Hepatocyte (in vitro differentiated cells): ENCODE measurements around the gene SOBP.

ENCODE experiments used
- CTCF ChIP-seq: fragments of 200-600 bp; sonication (generic); IDR thresholded peaks from 2 replicates; pipeline ENCODE4 v1.5.1; 2016; ENCODE audit warnings: antibody characterized with exemption, mild to moderate bottlenecking; ENCODE audit not compliant: poor library complexity
- EZH2 ChIP-seq: fragments of 200-600 bp; sonication (generic); IDR thresholded peaks from 2 replicates; pipeline ENCODE4 v1.6.1; 2016; ENCODE audit warnings: antibody characterized with exemption, mild to moderate bottlenecking, borderline replicate concordance
- EZH2phosphoT487 ChIP-seq: fragments of 200-600 bp; sonication (generic); IDR thresholded peaks from one replicate; pipeline ENCODE4 v1.6.1; 2018; ENCODE audit warnings: antibody characterized with exemption, mild to moderate bottlenecking, low read depth, moderate library complexity; ENCODE audit not compliant: unreplicated experiment, severe bottlenecking

- TF ChIP-seq CTCF: no peak
- TF ChIP-seq EZH2: no peak
- no peak for TF ChIP-seq EZH2phosphoT487
Observed at GRCh38 chr6:107644513-107644912, 154.6 kb downstream of the SOBP start.
